Measurements from ENCODE around the gene DEFB124. TPM values are rescaled to one million over a fixed set of nuclear protein-coding genes. Genes with fewer than 3 reads are reported as not detected.
"Not testable (repeated sequence)": the region's sequence is repeated elsewhere in the genome, so short reads cannot be mapped to it uniquely, and the experiment has no call there.

Gene DEFB124
- total RNA-seq, 1 donor from 2014 or later, result not detected

DNA sequence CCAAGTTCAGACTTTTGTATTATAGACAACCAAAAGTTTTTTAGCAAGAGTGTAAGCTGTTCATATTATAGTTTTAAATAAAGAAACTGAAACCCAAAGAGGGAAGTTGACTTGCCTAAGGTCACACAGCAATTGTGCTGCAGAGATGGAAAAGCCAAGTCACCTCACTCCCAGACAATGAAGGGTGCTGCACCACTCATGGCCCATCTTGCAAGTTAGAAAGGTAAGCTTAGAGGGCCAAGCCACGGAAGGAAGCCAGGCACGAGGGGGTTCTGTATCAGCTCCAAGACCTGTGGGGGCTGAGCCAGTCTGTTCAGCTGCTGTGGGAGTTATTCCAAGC, 860 bp downstream of the DEFB124 start:
- TF ChIP-seq, protein P1, sequence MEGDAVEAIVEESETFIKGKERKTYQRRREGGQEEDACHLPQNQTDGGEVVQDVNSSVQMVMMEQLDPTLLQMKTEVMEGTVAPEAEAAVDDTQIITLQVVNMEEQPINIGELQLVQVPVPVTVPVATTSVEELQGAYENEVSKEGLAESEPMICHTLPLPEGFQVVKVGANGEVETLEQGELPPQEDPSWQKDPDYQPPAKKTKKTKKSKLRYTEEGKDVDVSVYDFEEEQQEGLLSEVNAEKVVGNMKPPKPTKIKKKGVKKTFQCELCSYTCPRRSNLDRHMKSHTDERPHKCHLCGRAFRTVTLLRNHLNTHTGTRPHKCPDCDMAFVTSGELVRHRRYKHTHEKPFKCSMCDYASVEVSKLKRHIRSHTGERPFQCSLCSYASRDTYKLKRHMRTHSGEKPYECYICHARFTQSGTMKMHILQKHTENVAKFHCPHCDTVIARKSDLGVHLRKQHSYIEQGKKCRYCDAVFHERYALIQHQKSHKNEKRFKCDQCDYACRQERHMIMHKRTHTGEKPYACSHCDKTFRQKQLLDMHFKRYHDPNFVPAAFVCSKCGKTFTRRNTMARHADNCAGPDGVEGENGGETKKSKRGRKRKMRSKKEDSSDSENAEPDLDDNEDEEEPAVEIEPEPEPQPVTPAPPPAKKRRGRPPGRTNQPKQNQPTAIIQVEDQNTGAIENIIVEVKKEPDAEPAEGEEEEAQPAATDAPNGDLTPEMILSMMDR (IDR thresholded peaks at IDR 0.05), result no peak
- H3K4me3 Mint-ChIP-seq (ENCODE audit: unreplicated experiment), result no peak overlapping the region
- no peaks in the 10 kb centered on the region for H3K4me1 Mint-ChIP-seq (ENCODE audit: unreplicated experiment)
- no peak overlapping the region for H3K27ac Mint-ChIP-seq (ENCODE audit: unreplicated experiment)
- H3K27me3 Mint-ChIP-seq (ENCODE audit: unreplicated experiment), result peaks cover 7% of the 10 kb centered on the region
- H3K9me3 Mint-ChIP-seq (ENCODE audit: unreplicated experiment), result no peaks in the 10 kb centered on the region
- no peak for DNase-seq (ENCODE audit: extremely low spot score, unreplicated experiment)
- no peaks in the 10 kb centered on the region for H3K36me3 Mint-ChIP-seq (ENCODE audit: unreplicated experiment)

DNA sequence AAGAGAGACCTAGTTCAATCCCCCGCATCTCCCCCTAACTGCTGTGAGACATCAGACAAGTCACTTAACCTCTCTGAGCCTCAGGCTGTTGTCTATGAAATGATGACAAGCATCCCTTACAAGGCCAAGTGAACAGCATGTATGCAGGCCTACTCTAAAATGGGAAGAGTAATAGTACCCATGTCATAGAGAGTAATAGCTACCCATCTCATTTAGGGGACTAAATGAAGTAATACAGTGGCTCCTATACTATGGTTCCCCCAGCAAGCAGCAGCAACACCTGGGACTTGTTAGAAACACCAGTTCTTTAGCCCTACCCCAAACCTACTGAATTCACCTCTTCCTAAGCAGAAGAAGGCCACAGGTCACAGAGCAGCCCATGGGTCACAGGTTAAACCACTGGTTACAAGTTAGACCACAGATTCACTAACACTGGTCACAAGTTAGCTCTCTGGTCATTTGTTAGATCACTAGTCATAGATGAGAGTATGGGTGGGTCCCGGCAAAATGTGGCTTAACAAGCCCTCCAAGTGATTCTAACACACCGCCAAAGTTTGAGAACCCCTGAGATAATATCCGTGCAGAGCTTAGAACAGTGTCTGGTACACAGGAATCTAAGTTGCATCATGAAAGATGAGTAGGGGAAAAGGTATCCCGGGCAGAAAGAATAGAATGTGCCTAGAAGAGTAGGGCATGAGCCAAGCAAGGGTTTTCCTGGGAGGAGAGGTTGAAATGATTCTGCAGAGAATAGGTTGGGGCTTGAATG, 1.4 kb downstream of the DEFB124 start:
- Mint-ChIP-seq H3K36me3 (ENCODE audit: unreplicated experiment) (no peaks in the 10 kb centered on the region), H3K9me3 (ENCODE audit: unreplicated experiment) (no peaks in the 10 kb centered on the region), H3K27me3 (ENCODE audit: unreplicated experiment) (peaks cover 7% of the 10 kb centered on the region)

DNA sequence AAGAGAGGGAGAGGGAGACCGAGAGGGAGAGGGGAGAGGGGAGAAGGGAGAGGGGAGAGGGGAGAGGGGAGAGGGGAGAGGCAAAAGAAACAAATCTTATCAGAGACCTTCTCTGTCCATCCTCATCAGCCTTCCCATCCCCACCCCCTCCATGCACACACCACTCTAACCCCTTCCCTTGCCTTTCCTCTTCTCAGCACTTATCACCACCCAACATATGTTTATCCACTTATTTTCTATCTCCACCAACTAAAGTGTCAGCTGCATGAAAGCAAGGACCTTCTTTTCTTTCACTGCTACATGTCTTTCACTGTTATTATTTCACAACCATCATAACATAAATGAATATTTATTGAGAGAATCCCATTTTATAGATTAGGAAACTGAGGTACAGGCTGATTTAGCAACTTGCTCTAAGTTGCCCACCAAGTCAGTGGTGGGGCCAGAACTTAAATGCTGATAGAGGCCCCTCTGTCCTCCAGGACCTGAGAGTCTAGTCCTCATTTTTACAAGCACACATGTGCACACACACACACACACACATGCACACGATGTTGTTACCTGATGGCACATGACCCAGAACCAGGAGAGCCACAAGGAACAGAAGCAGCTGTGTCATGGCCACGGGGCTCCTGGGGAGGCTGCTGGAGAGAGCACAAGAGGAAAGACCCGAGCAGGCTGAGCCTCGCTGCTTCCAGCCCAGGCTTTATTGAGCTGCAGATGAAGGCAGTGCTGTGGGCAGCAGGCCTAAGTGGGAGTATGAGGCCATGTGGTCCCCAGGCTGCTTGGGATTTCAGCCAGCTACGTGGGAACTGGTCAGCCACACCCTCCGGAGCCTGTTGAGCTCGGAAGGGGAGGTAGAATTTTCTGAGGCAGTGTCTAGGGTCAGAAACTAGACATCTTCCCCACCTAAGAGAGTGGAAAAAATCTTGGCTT, 2.3 kb downstream of the DEFB124 start:
- Mint-ChIP-seq H3K36me3 (ENCODE audit: unreplicated experiment) (no peaks in the 10 kb centered on the region), H3K27ac (ENCODE audit: unreplicated experiment) (no peak overlapping the region), H3K4me3 (ENCODE audit: unreplicated experiment) (no peak overlapping the region), H3K4me1 (ENCODE audit: unreplicated experiment) (no peaks in the 10 kb centered on the region), H3K27me3 (ENCODE audit: unreplicated experiment) (peaks cover 2% of the 10 kb centered on the region), H3K9me3 (ENCODE audit: unreplicated experiment) (no peaks in the 10 kb centered on the region)
- no peak for DNase-seq (ENCODE audit: extremely low spot score, unreplicated experiment)
- TF ChIP-seq, protein P1 (IDR thresholded peaks at IDR 0.05), result no peak

More for the DNA sequence above, 1.4 kb downstream of the DEFB124 start:
- Mint-ChIP-seq H3K27ac (ENCODE audit: unreplicated experiment) (no peak overlapping the region), H3K4me1 (ENCODE audit: unreplicated experiment) (no peaks in the 10 kb centered on the region), H3K4me3 (ENCODE audit: unreplicated experiment) (no peak overlapping the region)
- TF ChIP-seq, protein P1 (IDR thresholded peaks at IDR 0.05), result no peak
- no peak for DNase-seq (ENCODE audit: extremely low spot score, unreplicated experiment)

DNA sequence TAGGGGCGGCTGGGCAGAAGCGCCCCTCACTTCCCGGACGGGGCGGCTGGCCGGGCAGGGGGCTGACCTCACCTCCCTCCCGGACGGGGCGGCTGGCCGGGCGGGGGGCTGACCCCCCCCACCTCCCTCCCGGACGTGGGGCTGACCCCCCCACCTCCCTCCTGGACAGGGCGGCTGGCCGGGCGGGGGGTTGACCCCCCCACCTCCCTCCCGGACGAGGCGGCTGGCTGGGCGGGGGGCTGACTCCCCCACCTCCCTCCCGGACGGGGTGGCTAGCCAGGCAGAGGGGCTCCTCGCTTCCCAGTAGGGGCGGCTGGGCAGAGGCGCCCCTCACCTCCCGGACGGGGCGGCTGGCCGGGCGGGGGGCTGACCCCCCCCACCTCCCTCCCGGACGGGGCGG, 4.0 kb downstream of the DEFB124 start:
- H3K4me3 Mint-ChIP-seq (ENCODE audit: unreplicated experiment); H3K4me1 Mint-ChIP-seq (ENCODE audit: unreplicated experiment); DNase-seq (ENCODE audit: extremely low spot score, unreplicated experiment); H3K27ac Mint-ChIP-seq (ENCODE audit: unreplicated experiment); H3K36me3 Mint-ChIP-seq (ENCODE audit: unreplicated experiment); H3K9me3 Mint-ChIP-seq (ENCODE audit: unreplicated experiment); H3K27me3 Mint-ChIP-seq (ENCODE audit: unreplicated experiment): not testable (repeated sequence)

DNA sequence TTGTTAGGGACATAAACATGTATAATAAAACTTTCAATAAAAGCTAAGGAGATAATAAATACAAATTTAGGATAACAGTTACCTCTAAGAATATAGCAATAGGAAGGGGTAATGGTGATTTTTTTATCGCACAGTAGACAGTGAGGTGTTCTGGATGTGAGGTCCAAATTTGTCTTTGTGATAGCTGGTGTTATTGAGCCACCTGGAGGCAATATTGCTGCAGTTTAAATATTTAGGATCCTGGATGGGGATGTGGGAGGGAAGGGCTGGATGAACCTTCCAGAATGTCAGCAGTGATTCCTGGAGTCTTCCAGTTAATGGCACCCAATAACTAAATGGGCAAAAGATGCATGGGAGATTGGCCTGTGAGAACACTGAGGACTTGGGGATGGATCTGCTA, 20.6 kb downstream of the DEFB124 start:
- Mint-ChIP-seq H3K27ac (ENCODE audit: unreplicated experiment) (no peak overlapping the region), H3K4me1 (ENCODE audit: unreplicated experiment) (no peaks in the 10 kb centered on the region), H3K4me3 (ENCODE audit: unreplicated experiment) (no peak overlapping the region), H3K27me3 (ENCODE audit: unreplicated experiment) (peaks cover 8% of the 10 kb centered on the region), H3K36me3 (ENCODE audit: unreplicated experiment) (no peaks in the 10 kb centered on the region), H3K9me3 (ENCODE audit: unreplicated experiment) (no peaks in the 10 kb centered on the region)
- TF ChIP-seq, protein P1 (IDR thresholded peaks at IDR 0.05), result no peak
- no peak for DNase-seq (ENCODE audit: extremely low spot score, unreplicated experiment)

Measured in osteocyte (in vitro differentiated cells).